GM20000 (cell line): ENCODE data around the gene GRB2.

Experiments
- DNase-seq: peaks from one replicate; pipeline ENCODE4 v3.0.0; 2012; ENCODE audit warnings: low spot score
- TF ChIP-seq, protein P1 (sequence below): IDR thresholded peaks from 2 replicates; pipeline ENCODE4 v1.5.1; 2012; ENCODE audit warnings: mild to moderate bottlenecking, control low read depth; ENCODE audit errors: extremely low read depth, missing control alignments

The GRB2 gene

DNA sequence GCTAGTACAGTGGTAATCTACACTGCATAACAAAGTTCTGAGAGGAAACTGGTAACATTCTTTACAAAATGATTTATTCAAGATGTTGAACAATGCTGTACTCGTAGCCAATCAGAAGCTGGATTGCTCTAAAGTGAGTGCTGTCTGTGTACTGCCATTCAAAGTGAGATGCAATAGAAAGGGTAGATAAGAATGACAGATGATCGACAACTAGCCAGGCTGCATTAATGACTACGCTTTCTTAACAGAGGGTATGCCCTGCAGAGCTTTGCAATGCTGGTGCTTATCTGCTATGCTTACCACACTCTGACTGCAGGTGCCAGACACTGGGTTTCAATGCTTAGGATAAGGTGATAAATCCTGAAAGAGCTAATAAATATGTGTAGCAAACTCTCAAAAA is 70.2 kb downstream of the GRB2 start:
- DNase-seq = no peak
- TF ChIP-seq, protein P1, sequence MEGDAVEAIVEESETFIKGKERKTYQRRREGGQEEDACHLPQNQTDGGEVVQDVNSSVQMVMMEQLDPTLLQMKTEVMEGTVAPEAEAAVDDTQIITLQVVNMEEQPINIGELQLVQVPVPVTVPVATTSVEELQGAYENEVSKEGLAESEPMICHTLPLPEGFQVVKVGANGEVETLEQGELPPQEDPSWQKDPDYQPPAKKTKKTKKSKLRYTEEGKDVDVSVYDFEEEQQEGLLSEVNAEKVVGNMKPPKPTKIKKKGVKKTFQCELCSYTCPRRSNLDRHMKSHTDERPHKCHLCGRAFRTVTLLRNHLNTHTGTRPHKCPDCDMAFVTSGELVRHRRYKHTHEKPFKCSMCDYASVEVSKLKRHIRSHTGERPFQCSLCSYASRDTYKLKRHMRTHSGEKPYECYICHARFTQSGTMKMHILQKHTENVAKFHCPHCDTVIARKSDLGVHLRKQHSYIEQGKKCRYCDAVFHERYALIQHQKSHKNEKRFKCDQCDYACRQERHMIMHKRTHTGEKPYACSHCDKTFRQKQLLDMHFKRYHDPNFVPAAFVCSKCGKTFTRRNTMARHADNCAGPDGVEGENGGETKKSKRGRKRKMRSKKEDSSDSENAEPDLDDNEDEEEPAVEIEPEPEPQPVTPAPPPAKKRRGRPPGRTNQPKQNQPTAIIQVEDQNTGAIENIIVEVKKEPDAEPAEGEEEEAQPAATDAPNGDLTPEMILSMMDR = no peak

DNA sequence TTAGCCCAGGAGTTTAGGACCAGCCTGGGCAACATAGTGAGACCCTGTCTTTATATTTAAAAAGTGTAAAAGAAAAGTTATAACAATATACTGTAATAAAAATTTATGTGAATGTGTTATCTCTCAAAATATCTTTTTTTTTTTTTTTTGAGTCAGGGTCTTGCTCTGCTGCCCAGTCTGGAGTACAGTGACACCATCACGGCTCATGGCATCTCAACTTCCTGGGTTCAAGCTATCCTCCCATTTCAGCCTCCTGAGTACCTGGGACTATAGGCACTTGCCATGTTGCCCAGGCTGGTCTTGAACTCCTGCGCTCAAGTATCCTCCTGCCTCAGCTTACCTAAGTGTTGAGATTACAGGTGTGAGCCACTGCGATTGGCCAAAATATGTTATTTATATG is 70.8 kb downstream of the GRB2 start:
- no peak for DNase-seq
- TF ChIP-seq, protein P1 = no peak

DNA sequence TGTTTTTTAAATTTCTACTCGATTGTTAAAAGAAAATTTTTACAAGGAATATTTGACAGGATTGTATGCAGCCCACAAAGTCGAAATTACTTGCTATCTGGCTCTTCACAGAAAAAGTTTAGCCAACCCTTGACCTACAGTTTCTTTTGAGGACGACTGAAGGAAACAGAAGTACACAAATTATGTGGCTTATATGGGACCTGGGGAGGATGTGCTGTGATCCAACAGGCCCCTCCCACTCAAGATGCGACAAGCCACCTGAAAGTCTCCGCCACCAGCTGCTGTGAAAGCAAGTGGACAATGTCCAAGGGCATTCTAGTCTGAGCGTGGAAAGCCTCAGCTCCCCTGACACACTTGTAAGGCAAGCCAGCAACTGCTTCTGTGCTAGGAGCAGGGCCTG is 73.8 kb downstream of the GRB2 start:
- TF ChIP-seq, protein P1 = no peak
- DNase-seq = no peak

DNA sequence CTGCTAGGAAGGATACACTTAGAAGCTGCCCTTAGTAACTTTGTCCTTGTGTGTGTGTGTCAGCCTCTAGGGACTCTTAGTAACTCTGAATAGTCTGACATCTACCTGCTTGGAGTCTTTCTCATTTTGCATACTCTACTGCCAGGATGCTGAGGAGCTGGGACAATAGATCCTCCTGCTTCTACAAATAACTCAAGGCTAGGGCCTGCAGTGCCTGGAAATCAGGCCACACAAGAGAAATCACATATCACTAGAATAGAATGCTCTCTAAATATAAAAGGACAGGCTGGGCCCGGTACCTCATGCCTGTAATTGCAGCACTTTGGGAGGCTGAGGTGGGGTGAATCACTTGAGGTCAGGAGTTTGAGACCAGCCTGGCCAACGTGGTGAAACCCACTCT is 77.7 kb downstream of the GRB2 start:
- TF ChIP-seq, protein P1 = no peak
- DNase-seq = no peak

DNA sequence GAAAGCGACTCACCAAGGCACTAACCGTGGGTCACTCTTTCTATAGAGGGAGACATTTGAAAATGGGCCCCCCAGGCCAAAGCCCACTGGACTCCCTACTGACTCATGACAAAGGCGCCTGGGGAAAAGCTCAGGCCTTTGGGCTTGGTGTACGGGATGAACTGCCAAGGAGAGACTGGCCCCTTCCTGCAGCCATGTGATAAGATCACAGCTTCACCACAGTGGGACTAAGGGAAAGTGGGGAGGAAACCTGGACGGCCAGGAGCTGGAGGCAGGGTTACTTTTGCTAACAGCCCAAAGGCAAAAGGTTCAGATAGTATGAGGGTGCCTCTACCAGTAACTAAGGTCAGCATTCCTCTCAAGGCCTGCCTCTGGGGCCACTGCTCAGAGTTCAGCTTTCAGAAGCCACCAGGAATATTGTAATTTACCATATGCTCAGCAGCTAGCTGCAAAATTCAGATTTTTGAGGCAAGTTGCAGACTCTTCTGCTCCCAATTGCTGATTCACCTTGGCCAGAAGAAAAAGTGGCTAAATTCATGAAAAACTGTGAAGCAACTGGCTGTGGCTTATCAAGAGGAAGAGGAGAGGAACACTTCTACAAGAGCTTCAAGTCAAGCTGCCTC is 79.1 kb downstream of the GRB2 start:
- TF ChIP-seq, protein P1 = no peak
- DNase-seq = no peak

DNA sequence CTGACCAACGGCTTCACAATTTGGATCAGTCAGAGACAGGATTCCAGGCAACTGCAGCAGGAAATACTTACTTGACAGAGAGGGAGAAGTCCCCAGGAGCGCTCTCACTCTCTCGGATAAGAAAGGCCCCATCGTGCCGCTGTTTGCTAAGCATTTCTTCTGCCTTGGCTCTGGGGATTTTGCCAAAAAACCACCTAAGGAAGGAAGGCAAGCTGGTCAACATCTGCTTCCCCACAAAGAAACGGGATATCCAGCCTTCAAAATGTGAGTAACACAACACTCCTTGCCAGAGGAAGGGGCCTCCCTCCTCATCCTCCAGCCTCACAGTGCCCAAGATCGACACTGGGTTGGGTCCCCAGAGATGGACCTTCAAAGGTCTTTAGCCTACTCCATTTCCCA is 79.7 kb downstream of the GRB2 start:
- no peak for DNase-seq

DNA sequence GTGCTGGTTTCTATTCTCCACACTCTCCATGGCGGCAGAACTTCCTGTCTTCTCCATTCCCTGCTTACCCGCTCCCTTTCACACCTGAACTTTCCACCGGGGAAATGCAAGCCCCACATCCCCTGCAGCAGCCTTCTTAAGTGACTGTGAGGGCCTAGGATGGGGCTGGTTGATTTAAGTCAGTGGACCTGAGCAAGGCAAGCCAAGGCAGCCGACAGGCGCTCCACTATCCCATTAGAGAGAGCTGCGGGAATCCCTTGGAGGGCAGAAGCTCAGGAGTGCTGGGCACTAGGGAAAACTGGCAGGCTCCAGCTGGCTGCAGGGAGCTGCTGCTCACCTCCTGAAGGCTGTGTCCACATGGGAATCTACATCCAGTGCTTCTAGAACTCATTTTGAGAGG is 80.1 kb downstream of the GRB2 start:
- TF ChIP-seq, protein P1 = no peak
- no peak for DNase-seq

More for the DNA sequence above, 79.7 kb downstream of the GRB2 start:
- TF ChIP-seq, protein P1 = no peak
